Left lung (tissue), 10 donors: ENCODE data around the gene DNAJC3. TPM values are rescaled to one million over a fixed set of nuclear protein-coding genes. Genes with fewer than 3 reads are reported as not detected.
A peak's percentile ranks its signal among the peaks of the same experiment; 100 is the strongest.

Source experiments
- ATAC-seq: fragments of 200-7000 bp; cut with Tn5 transposase; one replicate; pipeline ENCODE4 v1.9.1; 2020; ENCODE audit warnings: moderate library complexity
- DNase-seq, 4 donors: peaks; one replicate each; pipeline ENCODE4 v3.0.0-alpha.2; 2013 to 2020
- H3K27ac ChIP-seq, 2 donors: fragments of 200-600 bp; sonication (generic) in 1 of 2; one replicate each; pipeline versions ENCODE4 v1.5.0 to v1.8.0; 2020 to 2021
- H3K27me3 ChIP-seq, 2 donors: fragments of 200-600 bp; sonication (generic) in 1 of 2; one replicate each; pipeline versions ENCODE4 v1.5.0 to v1.8.0; 2020 to 2021
- H3K36me3 ChIP-seq, 2 donors: fragments of 200-600 bp; sonication (generic) in 1 of 2; one replicate each; pipeline versions ENCODE4 v1.5.0 to v1.8.0; 2020 to 2021
- H3K4me1 ChIP-seq, 2 donors: fragments of 200-600 bp; one replicate each; pipeline ENCODE4 v1.8.0; 2021
- H3K4me3 ChIP-seq, 2 donors: fragments of 200-600 bp; sonication (generic) in 1 of 2; one replicate each; pipeline versions ENCODE4 v1.5.0 to v1.8.0; 2020 to 2021; ENCODE audit warnings: mild to moderate bottlenecking in 1 of 2
- H3K9me3 ChIP-seq, 2 donors: fragments of 200-600 bp; sonication (generic) in 1 of 2; one replicate each; pipeline versions ENCODE4 v1.5.0 to v1.8.0; 2020 to 2021
- intact Hi-C, 2 donors: fragments of 100-400 bp; cut with DNase I; formaldehyde crosslinking; loops; one replicate each; pipeline versions ENCODE4 v1.11.2 to v1.14.2; 2022
- polyA plus RNA-seq, 6 donors: library from polyadenylated mRNA; unstranded; fragments of 120-200 nt; gene quantifications; one replicate each; pipeline ENCODE4 v1.2.1, GENCODE V29; 2013; ENCODE audit not compliant: insufficient read length in 6 of 6
- total RNA-seq, 2 donors: library from RNA; stranded (reverse); fragmentation: NEBNext Ultra II Directional; extraction: Animal tissue kit (Norgen Biotek cat#: 25700); gene quantifications; one replicate each; pipeline ENCODE4 v1.2.1, GENCODE V29; 2021
- TF ChIP-seq, protein P1 (sequence below), 2 donors: fragments of 200-600 bp; sonication (generic) in 1 of 2; IDR thresholded peaks; one replicate each; pipeline versions ENCODE4 v1.5.0 to v1.8.0; 2021; ENCODE audit warnings: antibody characterized with exemption in 2 of 2
- donor health status: DM: no; HTN: yes; CAD: no.
- donor health status: DM: no; HTN: no; CAD: no.

Gene DNAJC3
- total and polyA plus RNA-seq, 8 donors: 26.1 to 87.8 (median 33.1) TPM

- H3K36me3 ChIP-seq: no peaks in the 10 kb centered on the region
- H3K27me3 ChIP-seq: peaks cover 37 to 71% of the 10 kb centered on the region in 2 donors
- peak overlapping the region; percentile 32 to 49 for H3K4me3 ChIP-seq
- peaks cover 0 to 34% of the 10 kb centered on the region in 2 donors for H3K4me1 ChIP-seq
- peak overlapping the region in 1 of 2 donors; percentile 68 for H3K27ac ChIP-seq
- DNase-seq (peak in 2 of 4 donors; percentile 26 to 46), ATAC-seq (no peak)
- intact Hi-C loops: no loop called here
- H3K9me3 ChIP-seq: no peaks in the 10 kb centered on the region
- TF ChIP-seq, protein P1, sequence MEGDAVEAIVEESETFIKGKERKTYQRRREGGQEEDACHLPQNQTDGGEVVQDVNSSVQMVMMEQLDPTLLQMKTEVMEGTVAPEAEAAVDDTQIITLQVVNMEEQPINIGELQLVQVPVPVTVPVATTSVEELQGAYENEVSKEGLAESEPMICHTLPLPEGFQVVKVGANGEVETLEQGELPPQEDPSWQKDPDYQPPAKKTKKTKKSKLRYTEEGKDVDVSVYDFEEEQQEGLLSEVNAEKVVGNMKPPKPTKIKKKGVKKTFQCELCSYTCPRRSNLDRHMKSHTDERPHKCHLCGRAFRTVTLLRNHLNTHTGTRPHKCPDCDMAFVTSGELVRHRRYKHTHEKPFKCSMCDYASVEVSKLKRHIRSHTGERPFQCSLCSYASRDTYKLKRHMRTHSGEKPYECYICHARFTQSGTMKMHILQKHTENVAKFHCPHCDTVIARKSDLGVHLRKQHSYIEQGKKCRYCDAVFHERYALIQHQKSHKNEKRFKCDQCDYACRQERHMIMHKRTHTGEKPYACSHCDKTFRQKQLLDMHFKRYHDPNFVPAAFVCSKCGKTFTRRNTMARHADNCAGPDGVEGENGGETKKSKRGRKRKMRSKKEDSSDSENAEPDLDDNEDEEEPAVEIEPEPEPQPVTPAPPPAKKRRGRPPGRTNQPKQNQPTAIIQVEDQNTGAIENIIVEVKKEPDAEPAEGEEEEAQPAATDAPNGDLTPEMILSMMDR (IDR thresholded peaks at IDR 0.05): no peak
Observed at GRCh38 chr13:95643571-95643935, 33.4 kb upstream of the DNAJC3 start.

DNA sequence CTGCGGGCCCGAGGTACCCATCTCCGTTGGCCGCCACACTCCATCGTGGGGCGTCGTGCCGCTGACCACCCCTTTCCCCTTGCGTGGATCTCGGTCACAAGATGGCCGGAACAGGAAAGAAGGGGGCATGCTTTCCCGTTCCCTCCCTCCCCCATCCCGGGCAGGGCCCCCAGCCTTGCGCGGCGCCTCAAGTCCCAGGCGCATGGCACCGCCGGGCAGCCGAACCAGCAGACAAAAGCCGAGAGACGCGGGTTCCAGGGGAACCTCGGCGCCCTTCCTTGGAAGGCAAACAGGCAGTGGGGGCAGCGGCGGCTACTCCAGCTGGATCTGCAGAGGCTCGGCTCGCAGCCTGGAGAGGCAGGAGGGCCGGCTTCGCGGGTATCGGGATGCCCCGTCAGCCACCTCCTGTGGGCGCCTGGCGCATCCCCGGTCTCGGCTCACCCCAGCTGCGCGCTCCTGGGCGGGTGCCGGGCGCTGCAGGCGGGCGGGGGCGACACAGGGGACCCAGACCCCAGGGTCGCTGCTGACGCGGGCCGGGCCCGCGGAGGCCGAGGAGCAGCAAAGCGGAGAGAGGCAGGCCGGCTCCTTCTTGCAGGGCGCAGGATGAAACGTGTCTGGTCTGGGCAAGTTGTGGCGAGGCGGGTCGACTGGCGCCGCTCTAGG lies 32.9 kb upstream of the DNAJC3 start:
- intact Hi-C loops: no loop called here
- Histone ChIP-seq H3K36me3 (no peaks in the 10 kb centered on the region), H3K4me1 (peaks cover 0 to 34% of the 10 kb centered on the region in 2 donors), H3K4me3 (peak overlapping the region; percentile 32 to 49), H3K27me3 (peaks cover 37 to 70% of the 10 kb centered on the region in 2 donors), H3K27ac (peak overlapping the region; percentile 37 to 68), H3K9me3 (no peaks in the 10 kb centered on the region)
- TF ChIP-seq, protein P1 (IDR thresholded peaks at IDR 0.05): no peak
- ATAC-seq (peak; percentile 41), DNase-seq (peak in 3 of 4 donors; percentile 35 to 80 (median 48))

GRCh38 chr13:95644601-95645052 lies 32.3 kb upstream of the DNAJC3 start, which contains the start of gene DZIP1:
DZIP1 (minus strand) TSS chr13:95644706; CDS start chr13:95642029, 2,677 bp downstream.
- ATAC-seq: peak; percentile 82
- Histone ChIP-seq H3K27me3 (peaks cover 37 to 65% of the 10 kb centered on the region in 2 donors), H3K9me3 (no peaks in the 10 kb centered on the region), H3K36me3 (no peaks in the 10 kb centered on the region), H3K4me3 (peak within 1 kb of the TSS; percentile 32 to 49), H3K4me1 (peaks cover 0 to 34% of the 10 kb centered on the region in 2 donors), H3K27ac (peak within 1 kb of the TSS; percentile 37 to 68)
- intact Hi-C loops: no loop called here
- TF ChIP-seq, protein P1 (IDR thresholded peaks at IDR 0.05): no peak
- peak; percentile 73 to 92 (median 80) for DNase-seq

- H3K4me3 ChIP-seq: no peak overlapping the region
- intact Hi-C loops: no loop called here
- H3K27ac ChIP-seq: no peak overlapping the region
- TF ChIP-seq, protein P1 (IDR thresholded peaks at IDR 0.05): no peak
- H3K27me3 ChIP-seq: peaks cover 24 to 38% of the 10 kb centered on the region in 2 donors
- H3K9me3 ChIP-seq: no peaks in the 10 kb centered on the region
- DNase-seq: no peak
- H3K4me1 ChIP-seq: peaks cover 0 to 32% of the 10 kb centered on the region in 2 donors
- no peak for ATAC-seq
- no peaks in the 10 kb centered on the region for H3K36me3 ChIP-seq
Observed at GRCh38 chr13:95647321-95647720, 29.6 kb upstream of the DNAJC3 start.

DNA sequence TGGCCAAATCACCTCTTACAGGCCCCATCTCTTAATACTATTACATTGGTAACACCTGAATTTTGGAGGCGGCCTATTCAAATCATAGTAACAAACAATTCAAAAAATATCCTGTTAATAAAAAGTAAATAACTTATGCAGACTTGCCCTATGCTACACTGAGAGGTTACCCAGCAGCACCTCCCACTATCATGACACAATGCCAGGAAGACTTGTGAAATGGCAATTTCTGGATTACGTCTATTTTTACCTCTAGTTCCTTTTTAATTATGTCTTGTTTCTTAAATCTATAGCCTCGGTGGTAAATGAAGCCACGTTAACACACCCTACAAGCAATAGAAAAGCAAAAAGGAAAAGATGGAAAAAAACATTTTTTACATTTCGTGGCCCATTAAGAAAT lies 26.2 kb upstream of the DNAJC3 start:
- no peak overlapping the region for H3K27ac ChIP-seq
- TF ChIP-seq, protein P1 (IDR thresholded peaks at IDR 0.05): no peak
- ATAC-seq (no peak), DNase-seq (no peak)
- H3K27me3 ChIP-seq: peaks cover 0 to 8% of the 10 kb centered on the region in 2 donors
- intact Hi-C loops: no loop called here
- H3K36me3 ChIP-seq: no peaks in the 10 kb centered on the region
- peaks cover 0 to 8% of the 10 kb centered on the region in 2 donors for H3K4me1 ChIP-seq
- H3K4me3 ChIP-seq: no peak overlapping the region
- H3K9me3 ChIP-seq: no peaks in the 10 kb centered on the region
